WTC11 (cell line): Measurements from ENCODE around the gene C11orf52. TPM values are rescaled to one million over a fixed set of nuclear protein-coding genes. Genes with fewer than 3 reads are reported as not detected.

Experiments
- ATAC-seq: fragments of 200-7000 bp; cut with Tn5 transposase; 2 replicates; pipeline ENCODE4 v1.10.0; 2021; ENCODE audit warnings: mild to moderate bottlenecking, moderate library complexity
- CTCF ChIA-PET: fragments of 300-600 bp; sonication (Branson Sonifier 250); formaldehyde crosslinking; loops from one replicate; lab custom pipeline; 2021; ENCODE audit warnings: antibody characterized with exemption; lab: Charles Lee
- POLR2A ChIA-PET: fragments of 350-600 bp; sonication (Branson Sonifier 250); formaldehyde crosslinking; loops from one replicate; lab custom pipeline; 2021; ENCODE audit warnings: antibody characterized with exemption; lab: Charles Lee
- DNase-seq: peaks from one replicate; pipeline ENCODE4 v3.0.0; 2021; ENCODE audit warnings: low spot score
- H3K27ac Mint-ChIP-seq: 2 replicates; pipeline ENCODE4 v1.8.0; 2021; ENCODE audit warnings: mixed read lengths
- H3K27me3 Mint-ChIP-seq: 2 replicates; pipeline ENCODE4 v1.8.0; 2021; ENCODE audit warnings: low read depth, mild to moderate bottlenecking, moderate library complexity, mixed read lengths
- H3K36me3 Mint-ChIP-seq: 2 replicates; pipeline ENCODE4 v1.8.0; 2021; ENCODE audit warnings: mixed read lengths
- H3K4me1 Mint-ChIP-seq: 2 replicates; pipeline ENCODE4 v1.8.0; 2022; ENCODE audit warnings: mixed read lengths
- H3K4me3 Mint-ChIP-seq: 2 replicates; pipeline ENCODE4 v1.8.0; 2021; ENCODE audit warnings: mild to moderate bottlenecking, moderate library complexity, mixed read lengths
- H3K9me3 Mint-ChIP-seq: 2 replicates; pipeline ENCODE4 v1.8.0; 2021; ENCODE audit warnings: mixed read lengths
- FOXP1 ChIP-seq: sonication (generic); formaldehyde crosslinking; IDR thresholded peaks from 2 replicates; pipeline ENCODE4 v1.8.0; 2022; ENCODE audit warnings: missing genetic modification reagents, mild to moderate bottlenecking, moderate library complexity, borderline replicate concordance
- NFYB ChIP-seq: sonication (generic); formaldehyde crosslinking; conservative IDR thresholded peaks from 2 replicates; pipeline ENCODE4 v1.8.0; 2022; ENCODE audit warnings: low read depth, missing genetic modification reagents
- NR3C1 ChIP-seq: sonication (generic); formaldehyde crosslinking; conservative IDR thresholded peaks from 2 replicates; pipeline ENCODE4 v1.8.1; 2023; ENCODE audit warnings: low read depth, mild to moderate bottlenecking, missing genetic modification reagents
- RELA ChIP-seq: sonication (generic); formaldehyde crosslinking; IDR thresholded peaks from 2 replicates; pipeline ENCODE4 v1.8.1; 2022; ENCODE audit warnings: missing genetic modification reagents, mild to moderate bottlenecking, borderline replicate concordance
- ZNF263 ChIP-seq: sonication (generic); formaldehyde crosslinking; IDR thresholded peaks from 2 replicates; pipeline ENCODE4 v1.8.1; 2022; ENCODE audit warnings: low read depth, mild to moderate bottlenecking, moderate library complexity, missing genetic modification reagents
- ZNF671 ChIP-seq: fragments of 250-450 bp; sonication (Bioruptor Pico); IDR thresholded peaks from 2 replicates; pipeline ENCODE4 v1.8.0; 2021; ENCODE audit warnings: mild to moderate bottlenecking
- total RNA-seq: library from RNA; stranded (reverse); gene quantifications from 3 replicates; pipeline ENCODE4 v1.2.3, GENCODE V29; 2021
- TF ChIP-seq, protein P1 (sequence below): sonication (generic); formaldehyde crosslinking; IDR thresholded peaks from 2 replicates; pipeline ENCODE4 v1.8.1; 2022; ENCODE audit warnings: missing genetic modification reagents, borderline replicate concordance
- TF ChIP-seq, protein P2 (sequence below): sonication (generic); formaldehyde crosslinking; IDR thresholded peaks from 2 replicates; pipeline ENCODE4 v1.8.1; 2023; ENCODE audit warnings: mild to moderate bottlenecking, missing genetic modification reagents, moderate library complexity
- TF ChIP-seq, protein P3 (sequence below): sonication (generic); formaldehyde crosslinking; IDR thresholded peaks from 2 replicates; pipeline ENCODE4 v1.8.0; 2022; ENCODE audit warnings: mild to moderate bottlenecking, missing genetic modification reagents
- TF ChIP-seq, protein P4 (sequence below): sonication (generic); formaldehyde crosslinking; IDR thresholded peaks from 2 replicates; pipeline ENCODE4 v1.8.1; 2023; ENCODE audit warnings: mild to moderate bottlenecking, missing genetic modification reagents, moderate library complexity
- TF ChIP-seq, protein P5 (sequence below): fragments of 250-450 bp; sonication (Bioruptor Pico); IDR thresholded peaks from 2 replicates; pipeline ENCODE4 v1.9.0; 2021; ENCODE audit warnings: mild to moderate bottlenecking
- TF ChIP-seq, protein P6 (sequence below): sonication (generic); formaldehyde crosslinking; IDR thresholded peaks from 2 replicates; pipeline ENCODE4 v1.8.1; 2022; ENCODE audit warnings: mild to moderate bottlenecking, missing genetic modification reagents, moderate library complexity, borderline replicate concordance
- TF ChIP-seq, protein P7 (sequence below): sonication (generic); formaldehyde crosslinking; IDR thresholded peaks from 2 replicates; pipeline ENCODE4 v1.8.1; 2022; ENCODE audit warnings: low read depth, missing genetic modification reagents, borderline replicate concordance
- TF ChIP-seq, protein P8 (sequence below): sonication (generic); formaldehyde crosslinking; IDR thresholded peaks from 2 replicates; pipeline ENCODE4 v1.8.0; 2022; ENCODE audit warnings: mild to moderate bottlenecking, missing genetic modification reagents
- TF ChIP-seq, protein P9 (sequence below): fragments of 250-450 bp; sonication (Bioruptor Pico); IDR thresholded peaks from 2 replicates; pipeline ENCODE4 v1.9.0; 2021; ENCODE audit warnings: mild to moderate bottlenecking, borderline replicate concordance

Gene C11orf52
- total RNA-seq, 1 experiment from 2014 or later = 2.1 TPM

DNA sequence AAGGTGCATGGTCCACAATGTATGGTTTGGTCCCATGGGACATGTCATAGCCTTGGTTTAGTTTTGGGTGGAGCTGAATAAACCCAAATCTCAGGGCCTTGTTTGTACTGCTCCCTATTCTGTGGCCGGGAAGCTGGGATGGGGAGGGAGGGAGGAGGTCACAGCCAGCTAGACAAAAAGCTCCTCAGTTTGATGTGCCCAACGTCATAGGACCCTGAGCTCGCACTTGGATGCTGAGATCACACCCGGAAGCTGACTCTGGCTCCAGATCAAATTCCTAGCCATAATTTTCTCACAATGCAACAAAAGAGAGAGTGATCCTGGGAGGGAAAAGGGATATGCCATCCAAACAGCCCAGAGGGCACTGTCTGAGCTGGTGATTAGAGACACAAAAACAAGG is 4.7 kb upstream of the C11orf52 start (continued):
- TF ChIP-seq NR3C1 = no peak
- no peak for TF ChIP-seq ZNF263 (CRISPR knock-in tag)
- TF ChIP-seq, protein P1, sequence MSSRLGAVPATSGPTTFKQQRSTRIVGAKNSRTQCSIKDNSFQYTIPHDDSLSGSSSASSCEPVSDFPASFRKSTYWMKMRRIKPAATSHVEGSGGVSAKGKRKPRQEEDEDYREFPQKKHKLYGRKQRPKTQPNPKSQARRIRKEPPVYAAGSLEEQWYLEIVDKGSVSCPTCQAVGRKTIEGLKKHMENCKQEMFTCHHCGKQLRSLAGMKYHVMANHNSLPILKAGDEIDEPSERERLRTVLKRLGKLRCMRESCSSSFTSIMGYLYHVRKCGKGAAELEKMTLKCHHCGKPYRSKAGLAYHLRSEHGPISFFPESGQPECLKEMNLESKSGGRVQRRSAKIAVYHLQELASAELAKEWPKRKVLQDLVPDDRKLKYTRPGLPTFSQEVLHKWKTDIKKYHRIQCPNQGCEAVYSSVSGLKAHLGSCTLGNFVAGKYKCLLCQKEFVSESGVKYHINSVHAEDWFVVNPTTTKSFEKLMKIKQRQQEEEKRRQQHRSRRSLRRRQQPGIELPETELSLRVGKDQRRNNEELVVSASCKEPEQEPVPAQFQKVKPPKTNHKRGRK = no peak
- no peak for TF ChIP-seq RELA
- TF ChIP-seq, protein P2, sequence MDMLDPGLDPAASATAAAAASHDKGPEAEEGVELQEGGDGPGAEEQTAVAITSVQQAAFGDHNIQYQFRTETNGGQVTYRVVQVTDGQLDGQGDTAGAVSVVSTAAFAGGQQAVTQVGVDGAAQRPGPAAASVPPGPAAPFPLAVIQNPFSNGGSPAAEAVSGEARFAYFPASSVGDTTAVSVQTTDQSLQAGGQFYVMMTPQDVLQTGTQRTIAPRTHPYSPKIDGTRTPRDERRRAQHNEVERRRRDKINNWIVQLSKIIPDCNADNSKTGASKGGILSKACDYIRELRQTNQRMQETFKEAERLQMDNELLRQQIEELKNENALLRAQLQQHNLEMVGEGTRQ (CRISPR knock-in tag) = no peak
- TF ChIP-seq, protein P3, sequence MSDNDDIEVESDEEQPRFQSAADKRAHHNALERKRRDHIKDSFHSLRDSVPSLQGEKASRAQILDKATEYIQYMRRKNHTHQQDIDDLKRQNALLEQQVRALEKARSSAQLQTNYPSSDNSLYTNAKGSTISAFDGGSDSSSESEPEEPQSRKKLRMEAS (CRISPR knock-in tag) = no peak

DNA sequence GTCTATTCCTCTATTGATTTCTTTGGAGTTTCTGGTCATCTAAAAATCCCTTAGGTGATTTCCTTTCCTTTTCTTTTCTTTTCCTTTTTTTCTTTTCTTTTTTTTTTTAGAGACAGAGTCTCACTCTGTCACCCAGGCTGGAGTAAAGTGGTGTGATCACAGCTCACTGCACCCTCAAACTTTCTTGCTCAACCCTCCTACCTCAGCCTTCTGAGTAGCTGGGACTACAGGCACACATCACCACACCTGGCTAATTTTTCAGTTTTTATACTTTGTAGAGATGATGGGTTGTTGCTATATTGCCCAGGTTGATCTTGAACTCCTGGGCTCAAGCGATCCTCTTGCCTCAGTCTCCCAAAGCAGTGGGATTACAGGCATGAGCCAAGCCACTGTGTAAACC is 1.9 kb upstream of the C11orf52 start:
- Mint-ChIP-seq H3K4me3 (no peak overlapping the region), H3K27ac (peak overlapping the region; percentile 10; the same call in 1 of the 2 replicates), H3K9me3 (no peaks in the 10 kb centered on the region), H3K27me3 (no peaks in the 10 kb centered on the region; the same call in 1 of the 2 replicates), H3K36me3 (no peaks in the 10 kb centered on the region; the same call in 1 of the 2 replicates), H3K4me1 (peaks cover 44% of the 10 kb centered on the region)
- CTCF ChIA-PET = interaction anchor here (1.4 kb wide), 1 partner anchor 46 kb away, joined by 3 read pairs; no protein-coding TSS in a partner anchor
- DNase-seq (no peak), ATAC-seq (no peak)
- TF ChIP-seq, protein P4, sequence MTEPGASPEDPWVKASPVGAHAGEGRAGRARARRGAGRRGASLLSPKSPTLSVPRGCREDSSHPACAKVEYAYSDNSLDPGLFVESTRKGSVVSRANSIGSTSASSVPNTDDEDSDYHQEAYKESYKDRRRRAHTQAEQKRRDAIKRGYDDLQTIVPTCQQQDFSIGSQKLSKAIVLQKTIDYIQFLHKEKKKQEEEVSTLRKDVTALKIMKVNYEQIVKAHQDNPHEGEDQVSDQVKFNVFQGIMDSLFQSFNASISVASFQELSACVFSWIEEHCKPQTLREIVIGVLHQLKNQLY (CRISPR knock-in tag) = no peak
- TF ChIP-seq NFYB (CRISPR knock-in tag) = no peak
- TF ChIP-seq, protein P5, sequence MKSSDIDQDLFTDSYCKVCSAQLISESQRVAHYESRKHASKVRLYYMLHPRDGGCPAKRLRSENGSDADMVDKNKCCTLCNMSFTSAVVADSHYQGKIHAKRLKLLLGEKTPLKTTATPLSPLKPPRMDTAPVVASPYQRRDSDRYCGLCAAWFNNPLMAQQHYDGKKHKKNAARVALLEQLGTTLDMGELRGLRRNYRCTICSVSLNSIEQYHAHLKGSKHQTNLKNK (CRISPR knock-in tag) = no peak
- TF ChIP-seq, protein P6, sequence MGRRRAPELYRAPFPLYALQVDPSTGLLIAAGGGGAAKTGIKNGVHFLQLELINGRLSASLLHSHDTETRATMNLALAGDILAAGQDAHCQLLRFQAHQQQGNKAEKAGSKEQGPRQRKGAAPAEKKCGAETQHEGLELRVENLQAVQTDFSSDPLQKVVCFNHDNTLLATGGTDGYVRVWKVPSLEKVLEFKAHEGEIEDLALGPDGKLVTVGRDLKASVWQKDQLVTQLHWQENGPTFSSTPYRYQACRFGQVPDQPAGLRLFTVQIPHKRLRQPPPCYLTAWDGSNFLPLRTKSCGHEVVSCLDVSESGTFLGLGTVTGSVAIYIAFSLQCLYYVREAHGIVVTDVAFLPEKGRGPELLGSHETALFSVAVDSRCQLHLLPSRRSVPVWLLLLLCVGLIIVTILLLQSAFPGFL (CRISPR knock-in tag) = no peak
- no peak for TF ChIP-seq ZNF671 (CRISPR knock-in tag)
- TF ChIP-seq, protein P7, sequence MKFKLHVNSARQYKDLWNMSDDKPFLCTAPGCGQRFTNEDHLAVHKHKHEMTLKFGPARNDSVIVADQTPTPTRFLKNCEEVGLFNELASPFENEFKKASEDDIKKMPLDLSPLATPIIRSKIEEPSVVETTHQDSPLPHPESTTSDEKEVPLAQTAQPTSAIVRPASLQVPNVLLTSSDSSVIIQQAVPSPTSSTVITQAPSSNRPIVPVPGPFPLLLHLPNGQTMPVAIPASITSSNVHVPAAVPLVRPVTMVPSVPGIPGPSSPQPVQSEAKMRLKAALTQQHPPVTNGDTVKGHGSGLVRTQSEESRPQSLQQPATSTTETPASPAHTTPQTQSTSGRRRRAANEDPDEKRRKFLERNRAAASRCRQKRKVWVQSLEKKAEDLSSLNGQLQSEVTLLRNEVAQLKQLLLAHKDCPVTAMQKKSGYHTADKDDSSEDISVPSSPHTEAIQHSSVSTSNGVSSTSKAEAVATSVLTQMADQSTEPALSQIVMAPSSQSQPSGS (CRISPR knock-in tag) = no peak
- TF ChIP-seq FOXP1 (CRISPR knock-in tag) = no peak
- TF ChIP-seq, protein P8, sequence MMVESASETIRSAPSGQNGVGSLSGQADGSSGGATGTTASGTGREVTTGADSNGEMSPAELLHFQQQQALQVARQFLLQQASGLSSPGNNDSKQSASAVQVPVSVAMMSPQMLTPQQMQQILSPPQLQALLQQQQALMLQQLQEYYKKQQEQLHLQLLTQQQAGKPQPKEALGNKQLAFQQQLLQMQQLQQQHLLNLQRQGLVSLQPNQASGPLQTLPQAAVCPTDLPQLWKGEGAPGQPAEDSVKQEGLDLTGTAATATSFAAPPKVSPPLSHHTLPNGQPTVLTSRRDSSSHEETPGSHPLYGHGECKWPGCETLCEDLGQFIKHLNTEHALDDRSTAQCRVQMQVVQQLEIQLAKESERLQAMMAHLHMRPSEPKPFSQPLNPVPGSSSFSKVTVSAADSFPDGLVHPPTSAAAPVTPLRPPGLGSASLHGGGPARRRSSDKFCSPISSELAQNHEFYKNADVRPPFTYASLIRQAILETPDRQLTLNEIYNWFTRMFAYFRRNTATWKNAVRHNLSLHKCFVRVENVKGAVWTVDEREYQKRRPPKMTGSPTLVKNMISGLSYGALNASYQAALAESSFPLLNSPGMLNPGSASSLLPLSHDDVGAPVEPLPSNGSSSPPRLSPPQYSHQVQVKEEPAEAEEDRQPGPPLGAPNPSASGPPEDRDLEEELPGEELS (CRISPR knock-in tag) = no peak
- TF ChIP-seq, protein P9, sequence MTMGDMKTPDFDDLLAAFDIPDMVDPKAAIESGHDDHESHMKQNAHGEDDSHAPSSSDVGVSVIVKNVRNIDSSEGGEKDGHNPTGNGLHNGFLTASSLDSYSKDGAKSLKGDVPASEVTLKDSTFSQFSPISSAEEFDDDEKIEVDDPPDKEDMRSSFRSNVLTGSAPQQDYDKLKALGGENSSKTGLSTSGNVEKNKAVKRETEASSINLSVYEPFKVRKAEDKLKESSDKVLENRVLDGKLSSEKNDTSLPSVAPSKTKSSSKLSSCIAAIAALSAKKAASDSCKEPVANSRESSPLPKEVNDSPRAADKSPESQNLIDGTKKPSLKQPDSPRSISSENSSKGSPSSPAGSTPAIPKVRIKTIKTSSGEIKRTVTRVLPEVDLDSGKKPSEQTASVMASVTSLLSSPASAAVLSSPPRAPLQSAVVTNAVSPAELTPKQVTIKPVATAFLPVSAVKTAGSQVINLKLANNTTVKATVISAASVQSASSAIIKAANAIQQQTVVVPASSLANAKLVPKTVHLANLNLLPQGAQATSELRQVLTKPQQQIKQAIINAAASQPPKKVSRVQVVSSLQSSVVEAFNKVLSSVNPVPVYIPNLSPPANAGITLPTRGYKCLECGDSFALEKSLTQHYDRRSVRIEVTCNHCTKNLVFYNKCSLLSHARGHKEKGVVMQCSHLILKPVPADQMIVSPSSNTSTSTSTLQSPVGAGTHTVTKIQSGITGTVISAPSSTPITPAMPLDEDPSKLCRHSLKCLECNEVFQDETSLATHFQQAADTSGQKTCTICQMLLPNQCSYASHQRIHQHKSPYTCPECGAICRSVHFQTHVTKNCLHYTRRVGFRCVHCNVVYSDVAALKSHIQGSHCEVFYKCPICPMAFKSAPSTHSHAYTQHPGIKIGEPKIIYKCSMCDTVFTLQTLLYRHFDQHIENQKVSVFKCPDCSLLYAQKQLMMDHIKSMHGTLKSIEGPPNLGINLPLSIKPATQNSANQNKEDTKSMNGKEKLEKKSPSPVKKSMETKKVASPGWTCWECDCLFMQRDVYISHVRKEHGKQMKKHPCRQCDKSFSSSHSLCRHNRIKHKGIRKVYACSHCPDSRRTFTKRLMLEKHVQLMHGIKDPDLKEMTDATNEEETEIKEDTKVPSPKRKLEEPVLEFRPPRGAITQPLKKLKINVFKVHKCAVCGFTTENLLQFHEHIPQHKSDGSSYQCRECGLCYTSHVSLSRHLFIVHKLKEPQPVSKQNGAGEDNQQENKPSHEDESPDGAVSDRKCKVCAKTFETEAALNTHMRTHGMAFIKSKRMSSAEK (CRISPR knock-in tag) = no peak
- POLR2A ChIA-PET = no interaction called here
